ENCODE results near the gene AIMP2.

The AIMP2 gene

DNA sequence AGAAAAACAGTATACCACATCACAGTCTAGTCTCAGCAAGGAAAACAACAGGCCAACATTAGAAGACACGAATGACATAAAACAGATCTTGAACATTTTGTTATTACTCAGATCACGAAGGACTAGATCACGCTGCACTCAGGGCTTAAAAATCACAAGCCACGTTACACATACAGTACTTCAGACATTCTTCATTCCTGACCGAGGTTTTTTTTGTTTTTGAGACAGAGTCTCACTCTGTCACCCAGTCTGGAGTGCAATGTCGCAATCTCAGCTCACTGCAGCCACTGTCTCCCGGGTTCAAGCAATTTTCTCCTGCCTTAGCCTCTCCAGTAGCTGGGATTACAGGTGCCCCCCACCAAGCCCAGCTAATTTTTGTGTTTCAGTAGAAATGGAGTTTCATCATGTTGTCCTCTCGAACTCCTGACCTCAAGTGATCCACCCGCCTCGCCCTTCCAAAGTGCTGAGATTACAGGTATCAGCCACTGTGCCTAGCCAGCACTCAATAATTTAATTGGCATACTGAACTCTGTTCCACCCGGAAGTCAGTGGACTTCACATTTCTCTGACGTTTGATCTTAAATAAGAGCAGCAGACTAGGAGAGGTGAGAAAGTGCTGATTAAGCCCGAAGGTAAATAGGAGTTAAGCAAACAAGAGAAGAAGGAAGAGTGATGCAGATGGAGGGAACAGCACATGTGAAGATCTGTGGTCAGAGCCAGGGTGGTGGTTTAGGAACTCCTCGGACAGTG is 3.5 kb downstream of the AIMP2 start:
- no peak overlapping the region for H3K4ac ChIP-seq (ENCODE audit: low read depth in 1 of 2, low read length in 2 of 2)
- H2BK5ac ChIP-seq (ENCODE audit: low read depth, low read length, poor library complexity, severe bottlenecking) = no peak overlapping the region
- no peak overlapping the region for H3K4me2 ChIP-seq (ENCODE audit: low read length, poor library complexity, severe bottlenecking)
- peaks cover 4% of the 10 kb centered on the region for H3K4me1 ChIP-seq (ENCODE audit: control insufficient read depth, insufficient read depth, low read depth, low read length)
- no peak overlapping the region for H3K18ac ChIP-seq (ENCODE audit: low read depth in 1 of 2, low read length in 2 of 2)
- no peak overlapping the region for H2BK120ac ChIP-seq (ENCODE audit: low read depth, low read length)
- no peak overlapping the region for H3K27ac ChIP-seq (ENCODE audit: low read length, poor library complexity, severe bottlenecking)
- H4K91ac ChIP-seq (ENCODE audit: low read length) = no peak overlapping the region
- no peak overlapping the region for H2BK12ac ChIP-seq (ENCODE audit: low read length in 2 of 2)
- no peak overlapping the region for H4K8ac ChIP-seq (ENCODE audit: low read length)
- H3K23ac ChIP-seq (ENCODE audit: low read length in 2 of 2) = no peak overlapping the region
- no peak overlapping the region for H3K9ac ChIP-seq (ENCODE audit: low read length)
- peaks cover 26 to 32% of the 10 kb centered on the region in 2 experiments for H3K36me3 ChIP-seq (ENCODE audit: control insufficient read depth in 1 of 2, insufficient read depth in 2 of 2, low read depth in 1 of 2, low read length in 2 of 2)
- H2BK15ac ChIP-seq (ENCODE audit: low read depth, poor library complexity, severe bottlenecking) = no peak overlapping the region
- no peaks in the 10 kb centered on the region for H3K9me3 ChIP-seq (ENCODE audit: control insufficient read depth, low read length)
- no peak overlapping the region for H2AK5ac ChIP-seq (ENCODE audit: low read length, severe bottlenecking)
- H2AFZ ChIP-seq (ENCODE audit: low read depth, low read length) = no peak overlapping the region
- H3K4me3 ChIP-seq (ENCODE audit: insufficient read depth in 1 of 2, low read depth in 1 of 2, low read length in 2 of 2) = no peak overlapping the region
- 91% methylated on average over 14 of the region's 14 CpGs for WGBS
- no peaks in the 10 kb centered on the region for H3K27me3 ChIP-seq (ENCODE audit: control insufficient read depth in 1 of 2, insufficient read depth in 1 of 2, low read length in 2 of 2)
- no peak overlapping the region for H3K14ac ChIP-seq (ENCODE audit: low read length in 2 of 2)
- peak; percentile 66 for DNase-seq
- peaks cover 22% of the 10 kb centered on the region for H3K79me1 ChIP-seq (replicated peaks; ENCODE audit: low read length, poor library complexity, severe bottlenecking)

DNA sequence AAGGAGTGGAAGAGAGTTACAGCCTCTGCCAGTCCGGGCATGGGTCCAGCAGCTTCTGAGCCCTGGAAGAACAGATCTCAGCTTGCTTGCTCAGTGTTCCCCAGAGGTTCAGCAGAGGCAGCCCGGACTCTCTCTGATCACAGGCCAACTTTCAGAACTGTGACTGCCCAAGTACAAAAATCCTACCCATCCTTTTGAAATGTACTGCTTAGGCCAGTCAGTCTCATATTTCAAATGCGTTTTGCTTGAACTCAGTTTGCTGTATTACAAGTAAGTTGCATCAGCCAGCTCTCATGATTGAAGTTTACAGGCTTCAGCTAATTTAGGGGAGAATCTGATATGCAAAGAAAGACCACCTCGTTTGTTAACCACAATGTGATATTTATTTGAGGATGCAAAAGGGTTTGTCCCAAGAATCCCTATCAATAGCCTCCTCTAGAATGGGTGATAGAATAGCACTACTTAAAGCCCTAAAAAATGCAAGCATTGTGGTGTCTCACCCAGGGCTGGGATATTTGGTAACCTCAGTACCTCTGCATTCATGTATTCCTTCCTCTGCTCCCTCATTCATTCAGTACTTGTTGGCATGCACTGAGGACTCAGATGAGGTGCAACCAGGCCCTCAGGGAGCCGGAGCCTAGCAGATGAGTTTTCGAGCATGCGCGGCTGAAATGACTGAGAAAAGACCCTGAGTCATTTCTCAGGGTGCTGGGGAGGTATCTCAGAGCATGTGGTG is 7.0 kb downstream of the AIMP2 start:
- no peak overlapping the region for H2BK120ac ChIP-seq (ENCODE audit: low read depth, low read length)
- peak overlapping the region in 1 of 2 experiments; percentile 66 for H3K18ac ChIP-seq (ENCODE audit: low read depth in 1 of 2, low read length in 2 of 2)
- no peak overlapping the region for H2AFZ ChIP-seq (ENCODE audit: low read depth, low read length)
- peak overlapping the region in 1 of 2 experiments; percentile 55 for H3K14ac ChIP-seq (ENCODE audit: low read length in 2 of 2)
- peak overlapping the region in 1 of 2 experiments; percentile 82 for H2BK12ac ChIP-seq (ENCODE audit: low read length in 2 of 2)
- 93% methylated on average over 8 of the region's 8 CpGs for WGBS
- peaks cover 3% of the 10 kb centered on the region for H3K4me1 ChIP-seq (ENCODE audit: control insufficient read depth, insufficient read depth, low read depth, low read length)
- peak; percentile 74 for DNase-seq
- H3K23ac ChIP-seq (ENCODE audit: low read length in 2 of 2) = no peak overlapping the region
- peak overlapping the region; percentile 43 for H4K91ac ChIP-seq (ENCODE audit: low read length)
- no peak overlapping the region for H2BK5ac ChIP-seq (ENCODE audit: low read depth, low read length, poor library complexity, severe bottlenecking)
- peaks cover 40 to 61% of the 10 kb centered on the region in 2 experiments for H3K36me3 ChIP-seq (ENCODE audit: control insufficient read depth in 1 of 2, insufficient read depth in 2 of 2, low read depth in 1 of 2, low read length in 2 of 2)
- peaks cover 27% of the 10 kb centered on the region for H3K79me1 ChIP-seq (replicated peaks; ENCODE audit: low read length, poor library complexity, severe bottlenecking)
- no peaks in the 10 kb centered on the region for H3K27me3 ChIP-seq (ENCODE audit: control insufficient read depth in 1 of 2, insufficient read depth in 1 of 2, low read length in 2 of 2)
- H3K4me3 ChIP-seq (ENCODE audit: insufficient read depth in 1 of 2, low read depth in 1 of 2, low read length in 2 of 2) = peak overlapping the region in 1 of 2 experiments; percentile 38
- no peaks in the 10 kb centered on the region for H3K9me3 ChIP-seq (ENCODE audit: control insufficient read depth, low read length)
- no peak overlapping the region for H2BK15ac ChIP-seq (ENCODE audit: low read depth, poor library complexity, severe bottlenecking)
- H3K9ac ChIP-seq (ENCODE audit: low read length) = peak overlapping the region; percentile 90
- no peak overlapping the region for H3K4me2 ChIP-seq (ENCODE audit: low read length, poor library complexity, severe bottlenecking)
- H4K8ac ChIP-seq (ENCODE audit: low read length) = peak overlapping the region; percentile 38
- H3K4ac ChIP-seq (ENCODE audit: low read depth in 1 of 2, low read length in 2 of 2) = peak overlapping the region; percentile 16 to 49
- peak overlapping the region; percentile 7 for H2AK5ac ChIP-seq (ENCODE audit: low read length, severe bottlenecking)
- peak overlapping the region; percentile 39 for H3K27ac ChIP-seq (ENCODE audit: low read length, poor library complexity, severe bottlenecking)

DNA sequence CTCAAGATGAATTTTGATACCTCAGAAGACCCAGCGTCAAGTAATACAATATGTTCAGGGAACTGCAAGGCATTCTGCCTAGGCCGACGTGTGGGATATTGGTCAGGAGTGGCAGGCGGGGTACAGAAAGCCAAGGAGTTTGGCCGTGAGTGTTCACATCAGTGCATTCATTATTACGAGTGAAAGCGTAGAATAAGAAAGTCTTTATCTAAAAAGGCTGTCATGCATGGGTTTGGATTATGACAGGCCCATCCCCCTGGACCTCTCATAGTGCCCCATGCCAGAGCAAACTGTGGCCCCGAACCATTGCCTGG is 7.5 kb downstream of the AIMP2 start:
- no peak overlapping the region for H3K23ac ChIP-seq (ENCODE audit: low read length in 2 of 2)
- no peak overlapping the region for H3K14ac ChIP-seq (ENCODE audit: low read length in 2 of 2)
- H3K27ac ChIP-seq (ENCODE audit: low read length, poor library complexity, severe bottlenecking) = peak overlapping the region; percentile 27
- no peak overlapping the region for H2AFZ ChIP-seq (ENCODE audit: low read depth, low read length)
- WGBS = 99% methylated on average over 8 of the region's 8 CpGs
- peak overlapping the region; percentile 90 for H3K9ac ChIP-seq (ENCODE audit: low read length)
- peak overlapping the region in 1 of 2 experiments; percentile 66 for H3K18ac ChIP-seq (ENCODE audit: low read depth in 1 of 2, low read length in 2 of 2)
- no peak overlapping the region for H2BK5ac ChIP-seq (ENCODE audit: low read depth, low read length, poor library complexity, severe bottlenecking)
- no peaks in the 10 kb centered on the region for H3K9me3 ChIP-seq (ENCODE audit: control insufficient read depth, low read length)
- no peaks in the 10 kb centered on the region for H3K27me3 ChIP-seq (ENCODE audit: control insufficient read depth in 1 of 2, insufficient read depth in 1 of 2, low read length in 2 of 2)
- no peak overlapping the region for H3K4me2 ChIP-seq (ENCODE audit: low read length, poor library complexity, severe bottlenecking)
- H4K8ac ChIP-seq (ENCODE audit: low read length) = no peak overlapping the region
- no peak for DNase-seq
- peak overlapping the region in 1 of 2 experiments; percentile 16 for H3K4ac ChIP-seq (ENCODE audit: low read depth in 1 of 2, low read length in 2 of 2)
- no peak overlapping the region for H2BK120ac ChIP-seq (ENCODE audit: low read depth, low read length)
- peaks cover 26% of the 10 kb centered on the region for H3K79me1 ChIP-seq (replicated peaks; ENCODE audit: low read length, poor library complexity, severe bottlenecking)
- no peak overlapping the region for H2AK5ac ChIP-seq (ENCODE audit: low read length, severe bottlenecking)
- peaks cover 3% of the 10 kb centered on the region for H3K4me1 ChIP-seq (ENCODE audit: control insufficient read depth, insufficient read depth, low read depth, low read length)
- peak overlapping the region; percentile 72 for H4K91ac ChIP-seq (ENCODE audit: low read length)
- no peak overlapping the region for H2BK15ac ChIP-seq (ENCODE audit: low read depth, poor library complexity, severe bottlenecking)
- peak overlapping the region in 1 of 2 experiments; percentile 82 for H2BK12ac ChIP-seq (ENCODE audit: low read length in 2 of 2)
- peaks cover 41 to 62% of the 10 kb centered on the region in 2 experiments for H3K36me3 ChIP-seq (ENCODE audit: control insufficient read depth in 1 of 2, insufficient read depth in 2 of 2, low read depth in 1 of 2, low read length in 2 of 2)
- peak overlapping the region in 1 of 2 experiments; percentile 21 for H3K4me3 ChIP-seq (ENCODE audit: insufficient read depth in 1 of 2, low read depth in 1 of 2, low read length in 2 of 2)

Data from mesenchymal stem cell (in vitro differentiated cells and primary cell).